Measurements from ENCODE around the gene IPO13.
A peak's percentile ranks its signal among the peaks of the same experiment; 100 is the strongest.

The IPO13 gene

DNA sequence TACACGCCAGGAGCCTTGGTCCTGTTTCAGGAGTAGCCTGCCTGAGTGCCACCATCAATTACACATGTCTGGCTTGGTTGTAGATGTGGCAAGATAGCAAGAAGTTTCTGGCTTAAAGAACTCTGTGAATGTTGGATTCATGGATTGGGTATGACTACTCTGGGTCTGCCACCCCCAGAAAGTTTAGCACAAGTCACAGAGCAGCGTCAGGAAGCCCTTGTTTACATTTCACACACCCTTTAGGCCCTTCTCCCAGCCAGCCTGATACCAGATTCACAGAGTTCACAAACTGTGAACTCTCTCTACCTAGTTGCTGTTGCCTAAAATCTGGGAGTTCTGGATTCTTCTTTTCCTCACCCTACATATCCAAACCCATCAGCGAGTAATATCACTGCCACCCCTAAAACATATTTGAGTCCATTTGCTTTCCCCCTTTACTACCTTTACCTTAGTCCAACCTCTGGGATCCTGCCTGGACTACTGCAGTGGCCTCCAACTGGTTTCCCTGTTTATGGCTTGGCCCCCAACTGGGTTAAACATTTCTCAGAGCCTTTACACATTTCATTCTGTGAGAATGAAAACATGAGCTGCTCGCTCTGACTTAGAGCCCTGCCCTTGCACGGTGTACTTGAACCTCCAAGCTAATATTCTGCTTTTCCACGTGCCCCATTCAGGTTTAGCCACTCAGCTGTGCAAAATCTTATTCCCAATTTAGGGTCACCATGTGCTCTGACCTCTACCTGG is 40.6 kb downstream of the IPO13 start:
- no peak for DNase-seq (ENCODE audit: low spot score)

DNA sequence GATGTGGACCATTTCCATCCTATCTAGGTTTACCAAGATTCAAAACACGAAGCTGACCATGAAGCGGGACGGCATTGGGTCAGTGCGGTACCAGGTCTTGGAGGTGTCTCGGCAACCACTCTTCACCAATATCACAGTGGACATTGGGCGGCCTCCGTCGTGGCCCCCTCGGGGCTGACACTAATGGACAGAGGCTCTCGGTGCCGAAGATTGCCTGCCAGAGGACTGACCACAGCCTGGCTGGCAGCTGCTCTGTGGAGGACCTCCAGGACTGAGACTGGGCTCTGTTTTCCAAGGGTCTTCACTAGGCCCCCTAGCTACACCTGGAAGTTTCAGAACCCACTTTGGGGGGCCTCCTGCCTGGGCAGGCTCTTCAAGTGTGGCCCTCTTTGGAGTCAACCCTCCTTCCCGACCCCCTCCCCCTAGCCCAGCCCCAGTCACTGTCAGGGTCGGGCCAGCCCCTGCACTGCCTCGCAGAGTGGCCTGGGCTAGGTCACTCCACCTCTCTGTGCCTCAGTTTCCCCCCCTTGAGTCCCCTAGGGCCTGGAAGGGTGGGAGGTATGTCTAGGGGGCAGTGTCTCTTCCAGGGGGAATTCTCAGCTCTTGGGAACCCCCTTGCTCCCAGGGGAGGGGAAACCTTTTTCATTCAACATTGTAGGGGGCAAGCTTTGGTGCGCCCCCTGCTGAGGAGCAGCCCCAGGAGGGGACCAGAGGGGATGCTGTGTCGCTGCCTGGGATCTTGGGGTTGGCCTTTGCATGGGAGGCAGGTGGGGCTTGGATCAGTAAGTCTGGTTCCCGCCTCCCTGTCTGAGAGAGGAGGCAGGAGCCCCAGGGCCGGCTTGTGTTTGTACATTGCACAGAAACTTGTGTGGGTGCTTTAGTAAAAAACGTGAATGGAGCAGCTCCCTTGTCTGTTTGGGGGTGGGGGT is 43.8 kb downstream of the IPO13 start:
- no peak for DNase-seq (ENCODE audit: low spot score)

DNA sequence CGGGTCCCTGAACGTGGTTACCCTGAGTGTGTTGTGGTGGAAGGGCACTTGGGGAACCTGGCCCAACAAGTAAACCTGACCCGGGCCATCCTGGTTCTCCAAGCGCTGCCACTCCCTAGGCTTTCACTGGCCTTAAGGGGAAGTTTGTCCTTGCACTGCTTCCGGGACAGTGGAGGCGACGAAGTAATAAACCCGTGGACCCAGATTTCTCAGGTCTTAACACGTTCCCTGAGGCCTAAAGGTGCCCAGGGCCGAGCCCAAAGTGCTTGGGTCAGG is 44.4 kb downstream of the IPO13 start:
- no peak for DNase-seq (ENCODE audit: low spot score)

DNA sequence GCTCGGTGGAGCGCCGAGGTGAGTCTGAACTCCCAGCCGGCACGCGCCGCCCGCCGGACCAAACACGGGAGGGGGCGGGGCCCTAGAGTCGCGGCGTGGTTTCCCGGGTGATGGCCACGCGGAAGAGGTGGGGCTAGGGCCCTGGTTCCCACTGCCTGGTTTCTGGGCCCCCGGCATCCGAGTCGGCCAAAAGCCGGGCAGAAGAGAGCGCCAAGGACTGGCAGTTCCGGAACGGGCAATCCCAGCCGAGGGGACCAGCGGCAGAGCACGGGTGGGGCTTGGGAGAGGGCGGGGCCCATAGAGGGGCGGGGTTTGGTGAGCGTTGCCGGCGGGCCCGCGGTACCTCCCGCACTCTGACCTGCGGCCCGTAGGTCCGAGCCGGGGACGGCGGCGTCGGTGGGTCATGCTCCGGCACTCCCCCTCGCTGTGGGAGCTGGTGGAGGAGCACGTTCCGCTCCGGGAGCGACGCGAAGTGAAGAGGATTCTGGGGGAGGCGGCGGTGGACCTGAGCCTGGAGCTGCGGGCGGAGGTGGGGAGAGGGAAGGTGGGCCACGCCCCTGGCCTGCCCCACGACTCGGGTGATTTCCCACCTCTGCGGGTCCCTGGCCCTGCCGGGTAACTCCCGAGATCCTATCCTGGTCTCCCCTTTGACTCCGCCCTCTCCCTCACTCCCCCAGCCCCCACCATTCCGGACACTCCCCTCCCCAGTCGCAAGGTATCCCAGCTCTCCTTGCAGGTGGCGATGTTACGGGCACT is 44.9 kb downstream of the IPO13 start, which contains the start of gene CCDC24:
CCDC24 (plus strand) TSS at position 124 of the 756 bp plus-strand sequence; CDS start at position 404, 280 bp downstream.
- DNase-seq (ENCODE audit: low spot score) = peak; percentile 54

DNA sequence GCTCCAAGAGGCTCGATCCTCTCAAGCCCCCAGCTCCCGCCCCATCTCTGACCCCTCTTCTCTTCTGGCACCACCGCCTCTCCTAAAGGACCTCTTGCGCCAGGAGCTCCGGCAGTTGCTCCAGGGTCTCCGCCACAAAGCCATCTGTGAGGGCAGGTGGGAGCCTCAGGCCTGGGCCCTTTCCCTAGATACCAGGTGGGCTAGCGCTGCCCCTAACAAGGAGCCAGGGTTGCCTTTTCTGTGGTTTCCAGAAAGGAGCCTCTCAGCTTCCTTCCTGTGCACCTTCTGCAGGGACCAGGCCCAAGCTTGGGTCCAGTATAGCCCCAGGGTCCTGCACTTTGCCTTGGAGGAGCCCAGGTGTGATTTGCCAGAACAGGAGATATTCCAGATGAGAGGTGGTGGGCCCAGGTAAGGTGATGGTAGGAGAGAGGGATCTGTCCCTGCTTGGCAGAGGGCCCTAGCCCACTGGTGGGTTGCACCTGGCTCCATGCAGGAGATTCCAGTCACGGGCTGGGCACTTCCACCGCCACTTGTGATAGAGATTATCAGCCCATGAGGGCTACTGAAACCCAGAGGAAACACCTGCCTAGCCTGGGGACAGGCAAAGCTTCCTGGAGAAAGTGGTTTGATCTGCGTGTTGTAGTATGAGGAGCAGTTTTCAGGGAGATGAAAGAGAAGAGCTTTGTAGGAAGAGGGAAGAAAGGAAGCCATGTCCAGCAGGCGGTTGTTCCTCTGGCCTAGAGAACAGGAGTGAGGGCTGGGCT is 45.7 kb downstream of the IPO13 start:
- DNase-seq (ENCODE audit: low spot score) = no peak

DNA sequence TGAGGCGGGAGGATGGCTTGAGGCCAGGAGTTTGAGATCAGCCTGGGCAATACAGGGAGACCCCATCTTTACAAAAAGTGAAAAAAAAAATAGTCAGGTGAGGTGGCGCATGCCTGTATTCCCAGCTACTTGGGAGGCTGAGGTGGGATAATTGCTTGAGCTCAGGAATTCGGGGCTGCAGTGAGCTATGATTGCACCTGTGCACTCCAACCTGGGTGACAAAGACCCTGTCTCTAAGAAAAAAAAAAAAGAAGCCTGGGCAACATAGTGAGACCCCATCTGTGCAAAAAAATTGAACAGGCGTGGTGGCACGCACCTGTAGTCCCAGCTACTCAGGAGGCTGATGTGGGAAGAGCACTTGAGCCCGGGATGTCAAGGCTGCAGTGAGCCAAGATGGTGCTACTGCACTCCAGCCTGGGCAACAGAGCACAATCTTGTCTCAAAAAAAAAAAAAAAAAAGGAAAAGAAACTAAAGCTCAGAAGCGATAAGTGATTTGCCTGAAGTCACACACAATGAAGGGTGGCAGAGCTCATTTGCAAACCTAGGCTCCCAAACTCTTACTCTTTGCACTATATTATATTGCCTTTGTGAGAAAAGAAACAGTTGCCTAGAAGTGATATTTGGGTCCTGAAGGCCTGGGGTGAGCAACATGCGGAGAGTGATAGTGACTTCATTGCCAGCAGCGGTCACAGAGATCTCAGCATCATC is 46.6 kb downstream of the IPO13 start:
- DNase-seq (ENCODE audit: low spot score) = no peak

DNA sequence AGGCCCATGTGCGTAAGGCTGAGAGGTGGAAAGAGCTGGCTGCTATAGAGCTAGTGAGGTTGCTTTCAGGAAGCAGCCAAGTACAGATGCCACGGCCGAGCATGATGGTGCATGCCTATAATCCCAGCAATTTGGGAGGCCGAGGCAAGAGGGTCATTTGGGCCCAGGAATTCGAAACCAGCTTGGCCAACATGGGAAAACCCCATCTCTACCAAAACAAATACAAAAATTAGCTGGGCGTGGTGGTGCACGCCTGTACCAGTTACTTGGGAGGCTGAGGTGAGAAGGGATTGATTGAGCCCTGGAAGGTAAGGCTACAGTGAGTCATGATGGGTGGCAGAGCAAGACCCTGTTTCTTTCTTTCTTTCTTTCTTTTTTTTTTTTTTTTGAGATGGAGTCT is 47.3 kb downstream of the IPO13 start:
- DNase-seq (ENCODE audit: low spot score) = no peak

DNA sequence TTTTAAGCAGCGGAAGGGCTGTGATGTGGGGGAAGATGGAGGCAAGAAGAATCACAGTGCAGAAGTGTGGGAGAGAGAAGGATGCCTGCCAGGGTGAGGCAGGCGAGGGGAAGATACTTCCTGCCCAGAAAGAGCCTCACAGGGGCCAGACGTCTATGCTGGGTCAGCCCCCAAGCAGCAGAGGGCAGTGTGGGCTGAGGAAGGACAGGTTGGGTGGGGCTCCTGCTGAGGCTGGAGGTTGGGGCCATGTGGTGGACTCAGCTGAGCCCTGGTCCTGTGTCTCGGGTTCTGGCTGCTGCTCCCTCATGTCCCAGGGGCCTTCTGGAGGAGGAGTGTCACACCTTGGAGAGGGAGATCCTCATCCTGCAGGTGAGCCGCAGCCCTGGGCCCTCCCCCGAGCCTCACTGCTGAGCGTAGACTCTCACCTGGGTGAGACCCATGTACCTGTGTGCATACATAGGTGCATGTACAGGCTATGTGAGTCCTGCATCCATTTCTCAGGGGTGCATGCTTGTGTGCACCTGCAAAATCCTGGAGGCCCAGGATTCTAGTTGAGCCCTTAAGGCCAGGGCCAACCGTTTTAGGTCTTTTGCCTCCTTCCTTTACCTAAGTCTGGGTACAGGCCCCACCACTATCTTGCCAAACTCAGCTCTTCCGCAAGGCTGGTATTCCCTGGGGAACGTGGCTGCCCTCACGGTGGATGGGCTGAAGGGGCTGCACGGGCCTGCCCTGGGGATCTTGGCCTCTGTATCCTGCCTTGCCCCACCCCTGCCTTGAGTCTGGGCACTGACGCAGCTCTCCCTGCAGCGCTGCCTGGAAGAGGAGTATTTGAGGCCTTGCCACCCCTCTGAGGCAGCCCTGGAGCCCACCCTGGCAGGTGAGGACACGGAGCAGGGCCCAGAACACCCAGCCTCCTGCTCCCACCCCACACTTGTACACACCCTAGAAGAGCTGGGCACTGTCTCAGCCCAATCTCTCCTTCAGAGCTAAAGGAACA is 48.3 kb downstream of the IPO13 start:
- peak; percentile 74 for DNase-seq (ENCODE audit: low spot score)

- DNase-seq (ENCODE audit: low spot score) = no peak
Observed at GRCh38 chr1:43995984-43996732, 49.4 kb downstream of the IPO13 start.

- DNase-seq (ENCODE audit: low spot score) = no peak
Observed at GRCh38 chr1:43996733-43997115, 50.0 kb downstream of the IPO13 start.

DNA sequence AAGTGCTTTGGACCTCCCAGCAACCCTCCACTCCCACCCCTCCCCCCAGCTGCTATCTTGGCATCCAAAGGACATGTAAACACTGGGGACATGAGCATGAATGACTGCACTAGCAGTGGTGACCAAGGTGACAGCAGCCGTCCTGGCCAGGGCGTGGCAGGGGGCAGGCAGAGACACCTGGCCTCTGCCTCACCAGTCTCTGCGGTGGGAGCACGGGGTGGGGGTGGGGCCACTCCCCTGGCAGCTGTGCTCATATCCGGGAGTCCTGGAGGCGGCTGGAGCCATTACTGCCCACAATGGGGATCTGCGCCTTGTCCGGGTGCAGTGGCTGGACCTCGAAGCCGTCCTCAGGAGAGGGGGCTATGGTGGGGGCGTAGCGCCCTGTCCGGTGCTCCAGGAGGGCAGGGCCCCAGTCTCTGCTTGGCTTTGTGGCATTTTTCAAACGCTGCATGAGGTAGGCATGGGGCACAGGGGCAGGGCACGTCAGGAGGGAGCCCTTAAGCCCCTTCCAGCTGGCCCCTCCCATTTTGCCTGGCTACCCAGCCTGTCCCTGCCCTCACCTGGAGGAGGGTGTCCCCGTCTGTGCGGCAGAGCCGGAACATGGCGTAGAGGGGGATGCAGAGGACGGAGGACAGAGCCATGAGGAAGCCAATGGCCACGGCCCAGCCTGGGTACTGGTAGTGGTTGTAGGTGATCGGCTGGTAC is 50.7 kb downstream of the IPO13 start:
- DNase-seq (ENCODE audit: low spot score) = no peak

- DNase-seq (ENCODE audit: low spot score) = no peak
Observed at GRCh38 chr1:43998000-43998378, 51.2 kb downstream of the IPO13 start.

GRCh38 chr1:43999455-43999854 is 52.7 kb downstream of the IPO13 start:
- no peak for DNase-seq (ENCODE audit: low spot score)

GRCh38 chr1:44000122-44000665 is 53.4 kb downstream of the IPO13 start:
- DNase-seq (ENCODE audit: low spot score) = no peak

- no peak for DNase-seq (ENCODE audit: low spot score)
Observed at GRCh38 chr1:44002165-44002564, 55.4 kb downstream of the IPO13 start.

DNA sequence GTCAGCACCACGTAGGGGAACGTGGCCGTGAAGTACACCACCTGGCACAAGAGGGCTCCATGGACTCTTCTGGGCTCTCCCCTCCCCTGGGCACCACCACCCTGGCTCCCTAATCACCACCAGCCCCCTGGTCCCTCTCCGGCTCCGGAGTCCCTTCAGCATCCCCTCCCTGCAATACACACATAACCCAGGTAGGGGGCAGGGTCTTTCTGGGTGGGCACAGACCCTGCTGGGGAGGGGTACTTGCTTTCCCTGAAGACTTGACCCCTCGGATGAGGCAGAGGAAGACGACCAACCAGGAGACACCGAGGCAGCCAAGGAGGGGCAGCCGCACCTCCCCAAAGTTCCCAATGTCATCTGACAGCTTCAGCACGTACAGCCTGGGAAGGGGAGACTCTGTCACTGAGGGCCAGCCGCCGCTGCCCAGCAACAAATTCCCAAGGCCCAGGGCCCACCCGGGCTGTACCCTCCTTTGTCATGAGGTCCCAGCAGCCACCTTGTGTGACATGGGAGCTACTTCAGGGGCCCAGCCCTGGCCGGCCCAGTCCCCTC is 55.9 kb downstream of the IPO13 start:
- DNase-seq (ENCODE audit: low spot score) = no peak

DNA sequence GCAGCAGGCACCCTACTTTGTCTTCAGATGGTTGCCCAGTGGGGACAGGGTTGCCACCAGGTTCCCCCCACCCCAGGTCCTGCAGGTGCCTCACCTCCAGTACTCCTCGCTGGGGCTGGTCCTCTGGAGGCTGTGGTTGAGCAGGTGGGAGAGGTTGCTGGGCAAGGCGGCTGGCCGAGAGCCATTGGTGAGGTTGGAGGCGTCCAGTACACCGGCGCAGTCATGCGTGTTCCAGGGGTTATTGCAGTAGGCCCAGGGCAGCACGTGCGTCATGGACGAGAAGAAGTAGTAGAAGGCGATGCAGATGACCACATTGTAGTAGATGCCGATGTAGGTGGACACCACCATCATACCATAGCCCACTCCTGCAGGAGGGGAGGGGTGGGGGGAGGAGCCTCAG is 61.5 kb downstream of the IPO13 start:
- no peak for DNase-seq (ENCODE audit: low spot score)
